Loucy (cell line): Measurements from ENCODE around the gene ERVW-1.
"Not testable (repeated sequence)": the region's sequence is repeated elsewhere in the genome, so short reads cannot be mapped to it uniquely, and the experiment has no call there.

Experiments
- H2AFZ ChIP-seq: fragments of 200-600 bp; sonication (generic); 2 replicates; pipeline ENCODE4 v1.6.0; 2016; ENCODE audit warnings: antibody characterized with exemption, mild to moderate bottlenecking, low read length, moderate library complexity
- H3F3A ChIP-seq: fragments of 200-600 bp; 2 replicates; pipeline ENCODE4 v1.6.0; 2016; ENCODE audit warnings: antibody characterized with exemption, low read depth, mild to moderate bottlenecking
- H3K27me3 ChIP-seq: fragments of 200-600 bp; sonication (generic); 2 replicates; pipeline ENCODE4 v1.6.1; 2014; ENCODE audit warnings: low read length, mild to moderate bottlenecking; ENCODE audit not compliant: insufficient read depth, poor library complexity, severe bottlenecking
- H3K36me3 ChIP-seq: fragments of 200-600 bp; sonication (generic); 2 replicates; pipeline ENCODE4 v1.6.1; 2016; ENCODE audit warnings: low read length; ENCODE audit not compliant: insufficient read depth
- H3K4me1 ChIP-seq: fragments of 200-600 bp; sonication (generic); 2 replicates; pipeline ENCODE4 v1.5.1; 2014; ENCODE audit warnings: low read length, mild to moderate bottlenecking; ENCODE audit not compliant: insufficient read depth, poor library complexity, severe bottlenecking
- H3K4me2 ChIP-seq: fragments of 200-600 bp; sonication (generic); 2 replicates; pipeline ENCODE4 v1.6.0; 2014; ENCODE audit warnings: antibody characterized with exemption, low read length, low read depth, mild to moderate bottlenecking; ENCODE audit not compliant: poor library complexity, severe bottlenecking
- H3K4me3 ChIP-seq: fragments of 200-600 bp; sonication (generic); 2 replicates; pipeline ENCODE4 v1.5.1; 2014; ENCODE audit warnings: low read length, mild to moderate bottlenecking, mixed read lengths; ENCODE audit not compliant: poor library complexity, severe bottlenecking
- H3K79me2 ChIP-seq: fragments of 200-600 bp; sonication (generic); 2 replicates; pipeline ENCODE4 v1.6.1; 2014; ENCODE audit warnings: low read length; ENCODE audit not compliant: insufficient read depth
- H3K9ac ChIP-seq: fragments of 200-600 bp; sonication (generic); 2 replicates; pipeline ENCODE4 v1.6.0; 2014; ENCODE audit warnings: mild to moderate bottlenecking, low read depth, low read length, moderate library complexity; ENCODE audit not compliant: poor library complexity, severe bottlenecking
- H3K9me2 ChIP-seq: fragments of 200-600 bp; sonication (generic); replicated peaks from 2 replicates; pipeline ENCODE4 v1.6.1; 2016; ENCODE audit warnings: low read depth, low read length, mixed read lengths
- H3K9me3 ChIP-seq: fragments of 200-600 bp; sonication (generic); 2 replicates; pipeline ENCODE4 v1.6.1; 2014; ENCODE audit warnings: mild to moderate bottlenecking, antibody characterized with exemption, low read length, low read depth; ENCODE audit not compliant: insufficient read depth
- H4K20me1 ChIP-seq: fragments of 200-600 bp; sonication (generic); 2 replicates; pipeline ENCODE4 v1.6.0; 2014; ENCODE audit warnings: antibody characterized with exemption, low read length, mild to moderate bottlenecking; ENCODE audit not compliant: insufficient read depth, poor library complexity, severe bottlenecking
- EZH2phosphoT487 ChIP-seq: fragments of 200-600 bp; IDR thresholded peaks from 2 replicates; pipeline ENCODE4 v1.6.1; 2018; ENCODE audit warnings: antibody characterized with exemption, mild to moderate bottlenecking, moderate library complexity, borderline replicate concordance
- TF ChIP-seq, protein P1 (sequence below): fragments of 200-600 bp; sonication (generic); conservative IDR thresholded peaks from 2 replicates; pipeline ENCODE4 v1.5.1; 2014; ENCODE audit warnings: mild to moderate bottlenecking, antibody characterized with exemption, low read length

The ERVW-1 gene, protein sequence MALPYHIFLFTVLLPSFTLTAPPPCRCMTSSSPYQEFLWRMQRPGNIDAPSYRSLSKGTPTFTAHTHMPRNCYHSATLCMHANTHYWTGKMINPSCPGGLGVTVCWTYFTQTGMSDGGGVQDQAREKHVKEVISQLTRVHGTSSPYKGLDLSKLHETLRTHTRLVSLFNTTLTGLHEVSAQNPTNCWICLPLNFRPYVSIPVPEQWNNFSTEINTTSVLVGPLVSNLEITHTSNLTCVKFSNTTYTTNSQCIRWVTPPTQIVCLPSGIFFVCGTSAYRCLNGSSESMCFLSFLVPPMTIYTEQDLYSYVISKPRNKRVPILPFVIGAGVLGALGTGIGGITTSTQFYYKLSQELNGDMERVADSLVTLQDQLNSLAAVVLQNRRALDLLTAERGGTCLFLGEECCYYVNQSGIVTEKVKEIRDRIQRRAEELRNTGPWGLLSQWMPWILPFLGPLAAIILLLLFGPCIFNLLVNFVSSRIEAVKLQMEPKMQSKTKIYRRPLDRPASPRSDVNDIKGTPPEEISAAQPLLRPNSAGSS

DNA sequence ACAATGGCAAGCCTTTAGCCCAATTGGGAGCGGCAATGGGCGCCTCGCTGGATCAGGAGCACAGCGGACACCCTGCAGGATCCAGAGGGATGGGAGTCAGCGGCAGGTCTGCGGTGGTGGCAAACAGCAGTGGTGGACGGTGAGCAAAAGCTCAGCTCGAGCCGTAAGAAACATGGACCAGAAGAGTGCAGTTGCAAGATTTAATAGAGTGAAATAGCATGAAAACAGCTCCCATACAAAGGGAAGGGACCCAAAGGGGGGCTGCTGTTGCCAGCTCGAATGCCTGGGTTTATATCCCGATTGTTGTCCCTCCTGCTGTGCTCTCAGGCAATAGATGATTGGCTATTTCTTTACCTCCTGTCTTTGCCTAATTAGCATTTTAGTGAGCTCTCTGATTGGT lies at the start of gene ERVW-1:
Gene ERVW-1 (minus strand): TSS at position 266 of the 400 bp plus-strand sequence. CDS start 7,565 bp downstream, outside the sequence.
- H4K20me1 ChIP-seq, H2AFZ ChIP-seq, H3K9me2 ChIP-seq, H3K27me3 ChIP-seq, H3F3A ChIP-seq, H3K9me3 ChIP-seq, H3K4me3 ChIP-seq, H3K79me2 ChIP-seq, H3K9ac ChIP-seq, H3K4me2 ChIP-seq, H3K4me1 ChIP-seq, H3K36me3 ChIP-seq: not testable (repeated sequence)

DNA sequence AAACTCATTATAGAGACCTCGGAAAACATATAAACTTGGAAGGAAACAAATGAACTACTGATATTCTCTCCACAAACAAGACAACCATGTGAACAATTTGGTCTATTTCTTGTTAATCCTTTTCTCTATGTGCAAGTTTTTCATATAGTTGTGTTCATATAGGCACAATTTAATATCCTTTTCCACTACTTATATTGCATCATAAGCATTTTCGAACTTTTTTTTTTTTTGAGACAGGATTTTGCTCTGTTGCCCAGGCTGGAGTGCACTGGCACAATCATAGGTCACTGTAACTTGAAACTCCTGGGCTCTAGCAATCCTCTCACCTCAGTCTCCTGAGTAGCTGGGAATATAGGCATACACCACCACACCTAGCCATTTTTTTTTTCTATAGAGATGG lies 45.4 kb upstream of the ERVW-1 start:
- TF ChIP-seq EZH2phosphoT487: no peak
- TF ChIP-seq, protein P1, sequence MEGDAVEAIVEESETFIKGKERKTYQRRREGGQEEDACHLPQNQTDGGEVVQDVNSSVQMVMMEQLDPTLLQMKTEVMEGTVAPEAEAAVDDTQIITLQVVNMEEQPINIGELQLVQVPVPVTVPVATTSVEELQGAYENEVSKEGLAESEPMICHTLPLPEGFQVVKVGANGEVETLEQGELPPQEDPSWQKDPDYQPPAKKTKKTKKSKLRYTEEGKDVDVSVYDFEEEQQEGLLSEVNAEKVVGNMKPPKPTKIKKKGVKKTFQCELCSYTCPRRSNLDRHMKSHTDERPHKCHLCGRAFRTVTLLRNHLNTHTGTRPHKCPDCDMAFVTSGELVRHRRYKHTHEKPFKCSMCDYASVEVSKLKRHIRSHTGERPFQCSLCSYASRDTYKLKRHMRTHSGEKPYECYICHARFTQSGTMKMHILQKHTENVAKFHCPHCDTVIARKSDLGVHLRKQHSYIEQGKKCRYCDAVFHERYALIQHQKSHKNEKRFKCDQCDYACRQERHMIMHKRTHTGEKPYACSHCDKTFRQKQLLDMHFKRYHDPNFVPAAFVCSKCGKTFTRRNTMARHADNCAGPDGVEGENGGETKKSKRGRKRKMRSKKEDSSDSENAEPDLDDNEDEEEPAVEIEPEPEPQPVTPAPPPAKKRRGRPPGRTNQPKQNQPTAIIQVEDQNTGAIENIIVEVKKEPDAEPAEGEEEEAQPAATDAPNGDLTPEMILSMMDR: no peak
- H3K4me2 ChIP-seq: no peak overlapping the region
- peaks cover 24% of the 10 kb centered on the region for H3K4me1 ChIP-seq
- H3F3A ChIP-seq: no peaks in the 10 kb centered on the region
- H3K27me3 ChIP-seq: no peaks in the 10 kb centered on the region
- peaks cover 9% of the 10 kb centered on the region for H4K20me1 ChIP-seq
- no peak overlapping the region for H2AFZ ChIP-seq
- H3K79me2 ChIP-seq: peaks cover 38% of the 10 kb centered on the region
- H3K4me3 ChIP-seq: no peak overlapping the region
- no peaks in the 10 kb centered on the region for H3K9me2 ChIP-seq
- 0 out of 2 replicates have a peak, but pooled peaks cover under 1% of the 10 kb centered on the region for H3K36me3 ChIP-seq
- no peaks in the 10 kb centered on the region for H3K9me3 ChIP-seq
- H3K9ac ChIP-seq: no peak overlapping the region

DNA sequence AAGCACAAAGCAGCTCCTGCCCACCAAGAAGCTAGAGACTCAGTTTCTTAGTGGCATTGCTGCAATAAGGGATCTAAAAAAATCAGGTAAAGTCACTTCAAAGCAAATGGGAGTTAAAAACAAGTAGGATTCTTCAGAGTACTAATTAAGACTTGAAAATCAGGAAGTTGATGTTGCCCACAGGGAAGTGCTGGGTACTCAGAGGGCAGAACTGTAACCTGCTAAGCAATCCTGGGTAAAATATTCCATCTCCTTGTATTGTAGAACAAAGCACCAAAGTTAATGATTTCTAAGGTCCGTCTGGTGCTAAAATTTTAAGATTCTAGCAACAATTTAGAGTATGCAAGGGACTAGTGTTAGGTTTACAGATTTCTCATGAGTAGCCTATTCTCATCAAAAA lies 42.3 kb upstream of the ERVW-1 start:
- Histone ChIP-seq H3K4me3 (no peak overlapping the region), H2AFZ (no peak overlapping the region), H3K36me3 (peaks cover 10% of the 10 kb centered on the region; the same call in 1 of the 2 replicates), H4K20me1 (peaks cover 2% of the 10 kb centered on the region), H3K9ac (no peak overlapping the region), H3K4me2 (no peak overlapping the region), H3K27me3 (no peaks in the 10 kb centered on the region), H3K9me3 (no peaks in the 10 kb centered on the region), H3K9me2 (no peaks in the 10 kb centered on the region), H3K79me2 (peaks cover 8% of the 10 kb centered on the region; the same call in 1 of the 2 replicates), H3K4me1 (peaks cover 2% of the 10 kb centered on the region), H3F3A (no peaks in the 10 kb centered on the region)
- TF ChIP-seq, protein P1: no peak
- no peak for TF ChIP-seq EZH2phosphoT487
